Measurements from ENCODE around the gene ZMYM3.

Gene ZMYM3

GRCh38 chrX:71191248-71191647, 62.7 kb downstream of the ZMYM3 start:
- TF ChIP-seq, protein P1, sequence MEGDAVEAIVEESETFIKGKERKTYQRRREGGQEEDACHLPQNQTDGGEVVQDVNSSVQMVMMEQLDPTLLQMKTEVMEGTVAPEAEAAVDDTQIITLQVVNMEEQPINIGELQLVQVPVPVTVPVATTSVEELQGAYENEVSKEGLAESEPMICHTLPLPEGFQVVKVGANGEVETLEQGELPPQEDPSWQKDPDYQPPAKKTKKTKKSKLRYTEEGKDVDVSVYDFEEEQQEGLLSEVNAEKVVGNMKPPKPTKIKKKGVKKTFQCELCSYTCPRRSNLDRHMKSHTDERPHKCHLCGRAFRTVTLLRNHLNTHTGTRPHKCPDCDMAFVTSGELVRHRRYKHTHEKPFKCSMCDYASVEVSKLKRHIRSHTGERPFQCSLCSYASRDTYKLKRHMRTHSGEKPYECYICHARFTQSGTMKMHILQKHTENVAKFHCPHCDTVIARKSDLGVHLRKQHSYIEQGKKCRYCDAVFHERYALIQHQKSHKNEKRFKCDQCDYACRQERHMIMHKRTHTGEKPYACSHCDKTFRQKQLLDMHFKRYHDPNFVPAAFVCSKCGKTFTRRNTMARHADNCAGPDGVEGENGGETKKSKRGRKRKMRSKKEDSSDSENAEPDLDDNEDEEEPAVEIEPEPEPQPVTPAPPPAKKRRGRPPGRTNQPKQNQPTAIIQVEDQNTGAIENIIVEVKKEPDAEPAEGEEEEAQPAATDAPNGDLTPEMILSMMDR (IDR thresholded peaks at IDR 0.05; ENCODE audit: control insufficient read depth, extremely low read depth, insufficient read depth), result no peak
- H3K4me3 ChIP-seq (ENCODE audit: low read depth, low read length), result no peak overlapping the region
- no peak for DNase-seq (ENCODE audit: low read depth)

Measured in LNCaP clone FGC (cell line).